Caco-2 (cell line): ENCODE results near the gene IKBKE. TPM values are rescaled to one million over a fixed set of nuclear protein-coding genes. Genes with fewer than 3 reads are reported as not detected.

Experiments
- BruUV-seq: library from RNA; stranded (reverse); fragments of 400-500 nt; replicated peaks from 2 replicates; lab custom pipeline; 2021; lab: Mats Ljungman, UMichigan
- CTCF ChIA-PET: fragments of 300-600 bp; sonication (Branson Sonifier 250); formaldehyde crosslinking; loops from one replicate; lab custom pipeline; 2022; ENCODE audit warnings: antibody characterized with exemption; lab: Charles Lee
- POLR2A ChIA-PET: fragments of 300-600 bp; sonication (Branson Sonifier 250); formaldehyde crosslinking; loops from one replicate; lab custom pipeline; 2022; ENCODE audit warnings: antibody characterized with exemption; lab: Charles Lee
- DNase-seq, 2 experiments: peaks; one replicate each; pipeline versions ENCODE4 v3.0.0 to v3.0.0-alpha.2; 2020 to 2022
- H3K27me3 ChIP-seq: replicated peaks from 2 replicates; pipeline ENCODE4 v1.6.0; 2011; ENCODE audit warnings: low read length; ENCODE audit not compliant: control insufficient read depth, insufficient read depth
- H3K36me3 ChIP-seq: 2 replicates; pipeline ENCODE4 v1.5.1; 2011; ENCODE audit warnings: low read length; ENCODE audit not compliant: control insufficient read depth, insufficient read depth
- H3K4me1 ChIP-seq: fragments of 250-450 bp; sonication (Bioruptor Pico); 2 replicates; pipeline ENCODE4 v1.5.1; 2020; ENCODE audit warnings: mild to moderate bottlenecking
- H3K4me3 ChIP-seq: 2 replicates; pipeline ENCODE4 v1.5.1; 2011; ENCODE audit warnings: low read depth, mild to moderate bottlenecking, control low read depth, low read length
- H3K9me3 ChIP-seq: fragments of 250-450 bp; sonication (Bioruptor Pico); 2 replicates; pipeline ENCODE4 v1.5.1; 2020; ENCODE audit warnings: mild to moderate bottlenecking, moderate library complexity
- H3K27ac Mint-ChIP-seq: one replicate; pipeline ENCODE4 v1.8.0; 2022; ENCODE audit warnings: mixed read lengths; ENCODE audit not compliant: unreplicated experiment
- H3K27me3 Mint-ChIP-seq: one replicate; pipeline ENCODE4 v1.8.0; 2022; ENCODE audit warnings: mixed read lengths; ENCODE audit not compliant: insufficient read depth, unreplicated experiment
- H3K36me3 Mint-ChIP-seq: one replicate; pipeline ENCODE4 v1.8.0; 2022; ENCODE audit warnings: mild to moderate bottlenecking, mixed read lengths; ENCODE audit not compliant: insufficient read depth, unreplicated experiment
- H3K4me1 Mint-ChIP-seq: one replicate; pipeline ENCODE4 v1.8.0; 2022; ENCODE audit warnings: low read depth, mixed read lengths; ENCODE audit not compliant: unreplicated experiment
- H3K4me3 Mint-ChIP-seq: one replicate; pipeline ENCODE4 v1.8.0; 2022; ENCODE audit warnings: mild to moderate bottlenecking, moderate library complexity, mixed read lengths; ENCODE audit not compliant: unreplicated experiment
- H3K9me3 Mint-ChIP-seq: one replicate; pipeline ENCODE4 v1.8.0; 2022; ENCODE audit warnings: mixed read lengths; ENCODE audit not compliant: unreplicated experiment
- CTCF ChIP-seq, 2 experiments: fragments of 200-600 bp in 1 of 2; IDR thresholded peaks; 1 replicate in 1 of 2; 2 replicates in 1 of 2; pipeline versions ENCODE4 v1.5.1 to v1.8.0; 2011 to 2022; ENCODE audit warnings: antibody characterized with exemption in 1 of 2, control low read depth in 1 of 2, inconsistent platforms in 1 of 2, low read depth in 1 of 2, low read length in 1 of 2, mild to moderate bottlenecking in 1 of 2, moderate library complexity in 1 of 2; ENCODE audit not compliant: insufficient read depth in 1 of 2, severe bottlenecking in 1 of 2, unreplicated experiment in 1 of 2
- intact Hi-C: fragments of 100-400 bp; cut with micrococcal nuclease; formaldehyde crosslinking; loops from one replicate; pipeline ENCODE4 v1.10.0; 2022; ENCODE audit not compliant: unreplicated experiment
- total RNA-seq: library from RNA; stranded (reverse); gene quantifications from 2 replicates; pipeline ENCODE4 v1.2.3, GENCODE V29; 2022

The IKBKE gene
- total RNA-seq, 1 experiment from 2014 or later = 9.0 TPM

DNA sequence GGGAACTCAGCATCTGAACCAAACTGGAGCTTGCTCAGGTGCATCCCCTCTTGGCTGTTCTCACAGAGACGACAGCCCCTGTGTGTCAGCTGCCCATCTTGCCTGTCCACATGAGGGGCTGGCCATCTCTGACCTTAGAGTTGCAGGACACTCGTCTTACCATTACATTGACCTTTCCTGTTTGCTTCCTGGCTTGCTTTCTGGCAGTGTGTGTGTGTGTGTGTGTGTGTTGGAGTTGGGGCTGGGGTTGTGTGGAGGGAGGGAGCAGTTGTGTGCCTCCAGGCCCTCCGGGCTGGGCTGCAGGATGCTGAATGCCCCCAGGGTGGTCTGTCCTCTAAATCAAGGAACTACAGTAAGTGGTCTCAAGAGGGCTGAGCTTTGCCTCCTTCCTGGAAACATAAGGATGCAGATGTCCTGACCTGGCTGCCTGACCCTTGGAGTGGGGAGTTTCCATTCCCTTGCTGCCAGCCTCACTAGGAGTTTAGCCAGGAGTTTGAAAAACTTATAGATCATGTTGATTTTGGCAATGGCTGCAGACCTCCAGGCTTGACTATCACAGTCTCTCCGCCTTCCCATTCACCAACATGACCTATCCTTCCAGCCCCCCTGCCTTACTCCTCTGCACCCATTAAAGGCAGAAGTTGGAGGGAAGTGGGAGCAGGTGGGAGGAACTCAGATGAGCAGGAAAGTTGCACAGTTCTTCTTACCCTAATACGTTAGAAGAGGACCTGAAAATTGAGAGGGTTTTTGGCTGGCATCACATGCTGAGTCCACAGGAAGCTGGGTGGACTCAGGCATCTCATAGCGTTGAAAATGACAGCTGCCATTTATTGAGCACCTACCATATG lies 56.0 kb downstream of the IKBKE start:
- no peaks in the 10 kb centered on the region for H3K9me3 ChIP-seq
- H3K36me3 ChIP-seq = no peaks in the 10 kb centered on the region
- H3K4me1 ChIP-seq = peaks cover 11% of the 10 kb centered on the region
- no peak overlapping the region for H3K4me3 Mint-ChIP-seq
- no peak overlapping the region for H3K27ac Mint-ChIP-seq
- no peaks in the 10 kb centered on the region for H3K27me3 Mint-ChIP-seq
- intact Hi-C loops = no loop called here
- no peaks in the 10 kb centered on the region for H3K9me3 Mint-ChIP-seq
- CTCF ChIA-PET = no interaction called here
- H3K4me3 ChIP-seq = no peak overlapping the region
- H3K4me1 Mint-ChIP-seq = peaks cover 12% of the 10 kb centered on the region
- BruUV-seq = no TSS peak
- POLR2A ChIA-PET = no interaction called here
- TF ChIP-seq CTCF (IDR thresholded peaks at IDR 0.05; ENCODE audit: insufficient read depth in 1 of 2, low read depth in 1 of 2, low read length in 1 of 2, severe bottlenecking in 1 of 2, unreplicated experiment in 1 of 2) = no peak
- DNase-seq = no peak
- H3K36me3 Mint-ChIP-seq = no peaks in the 10 kb centered on the region
- no peaks in the 10 kb centered on the region for H3K27me3 ChIP-seq

DNA sequence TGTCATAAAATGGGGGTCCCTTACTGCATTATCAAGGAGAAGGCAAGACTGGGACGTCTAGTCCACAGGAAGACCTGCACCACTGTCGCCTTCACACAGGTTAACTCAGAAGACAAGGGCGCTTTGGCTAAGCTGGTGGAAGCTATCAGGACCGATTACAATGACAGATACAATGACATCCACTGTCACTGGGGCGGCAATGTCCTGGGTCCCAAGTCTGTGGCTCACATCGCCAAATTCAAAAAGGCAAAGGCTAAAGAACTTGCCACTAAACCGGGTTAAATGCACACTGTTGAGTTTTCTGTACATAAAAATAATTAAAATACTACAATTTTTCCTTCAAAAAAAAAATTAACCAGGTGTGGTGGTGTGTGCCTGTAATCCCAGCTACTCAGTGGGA lies 59.1 kb downstream of the IKBKE start:
- no peaks in the 10 kb centered on the region for H3K4me1 Mint-ChIP-seq
- ChIA-PET CTCF (no interaction called here), POLR2A (no interaction called here)
- no peak overlapping the region for H3K27ac Mint-ChIP-seq
- Histone ChIP-seq H3K27me3 (no peaks in the 10 kb centered on the region), H3K4me1 (no peaks in the 10 kb centered on the region), H3K9me3 (no peaks in the 10 kb centered on the region), H3K4me3 (no peak overlapping the region), H3K36me3 (no peaks in the 10 kb centered on the region)
- no peaks in the 10 kb centered on the region for H3K27me3 Mint-ChIP-seq
- H3K36me3 Mint-ChIP-seq = no peaks in the 10 kb centered on the region
- no TSS peak for BruUV-seq
- DNase-seq = no peak
- intact Hi-C loops = no loop called here
- no peaks in the 10 kb centered on the region for H3K9me3 Mint-ChIP-seq
- H3K4me3 Mint-ChIP-seq = no peak overlapping the region
- no peak for TF ChIP-seq CTCF (IDR thresholded peaks at IDR 0.05; ENCODE audit: insufficient read depth in 1 of 2, low read depth in 1 of 2, low read length in 1 of 2, severe bottlenecking in 1 of 2, unreplicated experiment in 1 of 2)

DNA sequence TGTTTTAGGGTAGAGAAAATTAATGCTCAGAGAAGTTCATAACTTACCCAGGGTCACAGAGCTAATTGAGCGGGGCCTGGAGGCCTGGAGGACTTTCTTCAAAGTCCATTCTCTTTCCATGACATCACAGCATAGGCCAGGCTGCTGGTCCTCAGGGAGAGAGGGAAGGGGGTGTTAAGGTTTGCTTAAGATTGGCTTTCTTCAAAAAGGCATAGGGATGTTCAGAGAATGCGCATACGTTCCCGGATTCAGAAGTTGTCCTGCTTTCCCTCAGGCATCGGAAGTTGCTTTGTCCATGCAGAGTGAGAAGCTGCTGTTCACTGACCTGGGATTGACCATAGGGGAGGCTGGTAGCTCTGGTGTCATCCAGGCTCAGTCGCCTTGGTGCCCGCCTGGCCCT lies 62.1 kb downstream of the IKBKE start:
- Histone ChIP-seq H3K27me3 (no peaks in the 10 kb centered on the region; the same call in 1 of the 2 replicates), H3K9me3 (no peaks in the 10 kb centered on the region), H3K4me1 (no peaks in the 10 kb centered on the region), H3K36me3 (no peaks in the 10 kb centered on the region), H3K4me3 (no peak overlapping the region)
- H3K36me3 Mint-ChIP-seq = no peaks in the 10 kb centered on the region
- POLR2A ChIA-PET = no interaction called here
- no peak for DNase-seq
- peaks cover 3% of the 10 kb centered on the region for H3K27me3 Mint-ChIP-seq
- intact Hi-C loops = no loop called here
- H3K9me3 Mint-ChIP-seq = no peaks in the 10 kb centered on the region
- no peak overlapping the region for H3K4me3 Mint-ChIP-seq
- H3K4me1 Mint-ChIP-seq = no peaks in the 10 kb centered on the region
- CTCF ChIA-PET = no interaction called here
- no peak overlapping the region for H3K27ac Mint-ChIP-seq
- no TSS peak for BruUV-seq
- TF ChIP-seq CTCF (IDR thresholded peaks at IDR 0.05; ENCODE audit: insufficient read depth in 1 of 2, low read depth in 1 of 2, low read length in 1 of 2, severe bottlenecking in 1 of 2, unreplicated experiment in 1 of 2) = no peak
